Fibroblast of lung (primary cell): ENCODE results near the gene MPDZ. TPM values are rescaled to one million over a fixed set of nuclear protein-coding genes. Genes with fewer than 3 reads are reported as not detected.

Source experiments
- DNase-seq, 2 donors: peaks; one replicate each; pipeline versions ENCODE4 v3.0.0 to v3.0.0-alpha.2; 2010; ENCODE audit warnings: low read depth in 2 of 2
- H2AFZ ChIP-seq: 2 replicates; pipeline ENCODE4 v1.5.1; 2012; ENCODE audit warnings: low read length, control low read depth, inconsistent platforms
- H3K27ac ChIP-seq: 2 replicates; pipeline ENCODE4 v1.5.1; 2011; ENCODE audit warnings: low read length, control low read depth; ENCODE audit not compliant: insufficient read depth
- H3K27me3 ChIP-seq: 2 replicates; pipeline ENCODE4 v1.5.1; 2011; ENCODE audit warnings: mild to moderate bottlenecking, low read length; ENCODE audit not compliant: control insufficient read depth, insufficient read depth
- H3K36me3 ChIP-seq: 2 replicates; pipeline ENCODE4 v1.5.1; 2011; ENCODE audit warnings: low read length; ENCODE audit not compliant: control insufficient read depth, insufficient read depth
- H3K4me1 ChIP-seq: 2 replicates; pipeline ENCODE4 v1.5.1; 2011; ENCODE audit warnings: low read length; ENCODE audit not compliant: control insufficient read depth, insufficient read depth; ENCODE audit errors: extremely low read depth
- H3K4me2 ChIP-seq: 2 replicates; pipeline ENCODE4 v1.5.1; 2011; ENCODE audit warnings: low read length, control low read depth; ENCODE audit not compliant: insufficient read depth; ENCODE audit errors: extremely low read depth
- H3K4me3 ChIP-seq, 4 experiments: fragments of 200-600 bp in 1 of 4; sonication (generic) in 1 of 4; replicated peaks in 1 of 4; 2 replicates each; pipeline ENCODE4 v1.5.1; 2011 to 2016; ENCODE audit warnings: low read length in 4 of 4, low read depth in 3 of 4, mild to moderate bottlenecking in 3 of 4, control low read depth in 2 of 4, inconsistent platforms in 1 of 4, mixed read lengths in 1 of 4; ENCODE audit not compliant: insufficient read depth in 1 of 4; ENCODE audit errors: control extremely low read depth in 1 of 4
- H3K79me2 ChIP-seq: 2 replicates; pipeline ENCODE4 v1.5.1; 2012; ENCODE audit warnings: mild to moderate bottlenecking, low read length, inconsistent platforms; ENCODE audit not compliant: control insufficient read depth, insufficient read depth
- H3K9ac ChIP-seq: 2 replicates; pipeline ENCODE4 v1.5.1; 2011; ENCODE audit warnings: mild to moderate bottlenecking, low read length, control low read depth; ENCODE audit not compliant: insufficient read depth
- H3K9me3 ChIP-seq: 2 replicates; pipeline ENCODE4 v1.5.1; 2012; ENCODE audit warnings: low read depth, low read length; ENCODE audit not compliant: control insufficient read depth, insufficient read depth
- H4K20me1 ChIP-seq: 2 replicates; pipeline ENCODE4 v1.5.1; 2011; ENCODE audit warnings: low read length; ENCODE audit not compliant: control insufficient read depth, insufficient read depth; ENCODE audit errors: extremely low read depth
- CTCF ChIP-seq, 2 donors: IDR thresholded peaks in 1 of 2; conservative IDR thresholded peaks in 1 of 2; 1 replicate in 1 of 2; 2 replicates in 1 of 2; pipeline ENCODE4 v1.5.1; 2011 to 2012; ENCODE audit warnings: low read length in 2 of 2, control low read depth in 1 of 2, inconsistent platforms in 1 of 2, low read depth in 1 of 2, mild to moderate bottlenecking in 1 of 2
- EZH2 ChIP-seq: IDR thresholded peaks from 2 replicates; pipeline ENCODE4 v1.5.1; 2012; ENCODE audit warnings: low read length, control low read depth, mild to moderate bottlenecking; ENCODE audit errors: missing control alignments
- polyA plus RNA-seq, 2 donors: library from polyadenylated mRNA; depleted of rRNA in 1 of 2; stranded (reverse) in 1 of 2; unstranded in 1 of 2; fragments of >200 nt; gene quantifications; 2 replicates each; pipeline ENCODE4 v1.2.1, GENCODE V29; 2011 to 2012; ENCODE audit warnings: missing spikeins in 1 of 2
- total RNA-seq: library from RNA; depleted of rRNA; stranded (reverse); fragments of >200 nt; gene quantifications from 2 replicates; pipeline ENCODE4 v1.2.1, GENCODE V29; 2014

The MPDZ gene
- total and polyA plus RNA-seq, 2 donors (not counting 1 experiment from before 2014, with no cell fraction given): 28.9 to 66.9 TPM

DNA sequence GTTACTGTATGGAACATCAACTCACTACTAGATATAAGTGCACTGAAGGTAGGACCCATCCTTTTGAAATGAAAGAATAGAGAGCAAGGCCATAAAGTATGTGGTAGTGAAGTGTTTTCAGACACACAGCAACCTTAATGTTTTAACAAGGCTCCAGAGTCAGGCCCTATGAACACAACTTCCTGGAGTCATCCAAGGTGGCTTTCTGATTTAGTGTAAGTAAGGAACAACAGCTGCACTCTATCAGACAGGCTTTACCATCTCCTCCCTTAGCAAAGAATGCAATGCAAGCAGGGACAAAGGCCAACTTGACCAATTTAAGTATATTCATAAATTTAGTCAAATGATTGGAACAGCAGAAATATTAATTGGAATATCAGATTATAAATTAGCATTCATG lies 90.1 kb downstream of the MPDZ start:
- TF ChIP-seq EZH2 (no peak), CTCF (conservative IDR thresholded peaks at IDR 0.05 in 1 of 2, IDR thresholded peaks at IDR 0.05 in 1 of 2; ENCODE audit: low read depth in 1 of 2, low read length in 2 of 2) (no peak)
- H3K36me3 ChIP-seq: peaks cover 2% of the 10 kb centered on the region

GRCh38 chr9:13186774-13187173 lies 92.7 kb downstream of the MPDZ start:
- Histone ChIP-seq H3K4me3 (no peak overlapping the region), H3K9me3 (no peaks in the 10 kb centered on the region), H3K27me3 (no peaks in the 10 kb centered on the region), H3K36me3 (peaks cover 2% of the 10 kb centered on the region), H3K4me2 (no peak overlapping the region), H3K9ac (no peak overlapping the region), H3K79me2 (no peaks in the 10 kb centered on the region), H3K27ac (no peak overlapping the region), H4K20me1 (no peaks in the 10 kb centered on the region), H2AFZ (no peak overlapping the region), H3K4me1 (no peaks in the 10 kb centered on the region)
- TF ChIP-seq EZH2 (no peak), CTCF (conservative IDR thresholded peaks at IDR 0.05 in 1 of 2, IDR thresholded peaks at IDR 0.05 in 1 of 2; ENCODE audit: low read depth in 1 of 2, low read length in 2 of 2) (no peak)
- DNase-seq: no peak

More for the DNA sequence above, 90.1 kb downstream of the MPDZ start:
- no peak overlapping the region for H3K4me3 ChIP-seq
- no peak overlapping the region for H3K9ac ChIP-seq
- no peaks in the 10 kb centered on the region for H4K20me1 ChIP-seq
- no peaks in the 10 kb centered on the region for H3K27me3 ChIP-seq
- no peak overlapping the region for H3K4me2 ChIP-seq
- no peaks in the 10 kb centered on the region for H3K9me3 ChIP-seq
- no peaks in the 10 kb centered on the region for H3K79me2 ChIP-seq
- DNase-seq: peak in 1 of 2 donors; percentile 26
- no peak overlapping the region for H2AFZ ChIP-seq
- H3K4me1 ChIP-seq: no peaks in the 10 kb centered on the region
- H3K27ac ChIP-seq: no peak overlapping the region

DNA sequence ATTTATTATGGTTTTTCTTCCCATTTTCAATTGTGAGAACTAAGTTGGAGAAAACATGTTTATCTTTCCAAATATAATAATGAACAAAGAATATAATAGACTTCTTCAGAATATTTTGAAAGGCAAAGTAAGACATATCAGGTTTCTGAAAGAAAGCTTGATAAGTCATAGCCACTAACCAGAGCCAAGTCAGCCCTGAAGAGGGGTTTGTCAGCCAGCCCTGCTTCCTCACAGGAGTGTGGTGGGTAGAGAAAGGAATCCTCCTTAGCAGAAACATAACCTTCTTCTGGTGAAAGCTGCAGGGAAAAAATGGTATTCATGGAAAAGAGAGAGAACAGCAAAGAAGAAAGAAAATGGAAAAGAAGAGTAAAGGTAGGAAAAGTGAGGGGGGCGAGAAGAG lies 93.4 kb downstream of the MPDZ start:
- DNase-seq: peak in 1 of 2 donors; percentile 50
- Histone ChIP-seq H3K9ac (no peak overlapping the region), H3K9me3 (no peaks in the 10 kb centered on the region), H3K79me2 (no peaks in the 10 kb centered on the region), H4K20me1 (no peaks in the 10 kb centered on the region), H3K4me3 (no peak overlapping the region), H3K27ac (no peak overlapping the region), H3K4me1 (no peaks in the 10 kb centered on the region), H2AFZ (no peak overlapping the region), H3K36me3 (peaks cover 2% of the 10 kb centered on the region), H3K4me2 (no peak overlapping the region), H3K27me3 (no peaks in the 10 kb centered on the region)
- TF ChIP-seq CTCF (conservative IDR thresholded peaks at IDR 0.05 in 1 of 2, IDR thresholded peaks at IDR 0.05 in 1 of 2; ENCODE audit: low read depth in 1 of 2, low read length in 2 of 2) (no peak), EZH2 (no peak)
